ENCODE data around the gene SELENOW.

Gene SELENOW

DNA sequence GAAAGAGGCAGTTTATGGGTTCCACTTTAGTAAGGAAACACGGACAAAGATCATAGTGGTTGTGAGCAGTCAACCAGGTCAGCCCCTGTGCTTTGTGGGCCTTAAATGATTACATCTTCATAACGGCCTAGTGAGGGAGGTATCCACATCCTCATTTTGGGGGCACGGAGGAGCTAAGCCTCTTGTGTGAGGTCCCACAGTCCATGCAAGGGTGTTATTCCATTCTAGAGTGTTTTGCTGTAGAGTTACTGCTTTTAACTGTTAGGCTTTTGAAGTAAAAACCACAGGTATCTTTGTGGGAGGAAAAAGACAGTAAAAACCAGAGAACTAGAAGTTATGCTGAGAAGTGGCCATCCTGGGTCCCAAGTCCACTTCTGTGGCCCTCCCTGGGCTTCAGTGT, 29.2 kb upstream of the SELENOW start:
- Histone ChIP-seq H3K4me3 (ENCODE audit: low read length) (no peak overlapping the region), H3K9me3 (ENCODE audit: control insufficient read depth, low read length) (no peaks in the 10 kb centered on the region), H3K36me3 (ENCODE audit: control insufficient read depth, insufficient read depth, low read length) (peaks cover 10% of the 10 kb centered on the region), H3K27me3 (ENCODE audit: control insufficient read depth, insufficient read depth, low read length) (no peaks in the 10 kb centered on the region), H3K4me1 (ENCODE audit: control insufficient read depth, insufficient read depth, low read length) (peaks cover 6% of the 10 kb centered on the region), H3K9ac (ENCODE audit: low read length) (no peak overlapping the region)

DNA sequence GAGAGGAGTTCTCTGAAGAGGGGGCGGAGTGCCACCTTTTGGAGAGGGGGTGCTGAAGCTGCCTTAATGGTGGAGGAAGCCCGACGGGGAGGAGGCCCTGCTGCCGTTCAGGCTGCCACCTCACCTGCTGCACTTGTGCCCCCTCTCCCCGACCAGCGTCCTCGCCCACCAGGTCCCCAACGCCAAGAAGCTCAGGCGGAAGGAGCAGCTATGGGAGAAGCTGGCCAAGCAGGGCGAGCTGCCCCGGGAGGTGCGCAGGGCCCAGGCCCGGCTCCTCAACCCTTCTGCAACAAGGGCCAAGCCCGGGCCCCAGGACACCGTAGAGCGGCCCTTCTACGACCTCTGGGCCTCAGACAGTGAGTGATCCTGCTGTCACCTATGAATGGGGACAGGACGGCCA, 27.8 kb upstream of the SELENOW start:
- Histone ChIP-seq H3K9me3 (ENCODE audit: control insufficient read depth, low read length) (no peaks in the 10 kb centered on the region), H3K4me3 (ENCODE audit: low read length) (no peak overlapping the region), H3K4me1 (ENCODE audit: control insufficient read depth, insufficient read depth, low read length) (peaks cover 4% of the 10 kb centered on the region), H3K27me3 (ENCODE audit: control insufficient read depth, insufficient read depth, low read length) (no peaks in the 10 kb centered on the region), H3K9ac (ENCODE audit: low read length) (no peak overlapping the region), H3K36me3 (ENCODE audit: control insufficient read depth, insufficient read depth, low read length) (peaks cover 10% of the 10 kb centered on the region)

DNA sequence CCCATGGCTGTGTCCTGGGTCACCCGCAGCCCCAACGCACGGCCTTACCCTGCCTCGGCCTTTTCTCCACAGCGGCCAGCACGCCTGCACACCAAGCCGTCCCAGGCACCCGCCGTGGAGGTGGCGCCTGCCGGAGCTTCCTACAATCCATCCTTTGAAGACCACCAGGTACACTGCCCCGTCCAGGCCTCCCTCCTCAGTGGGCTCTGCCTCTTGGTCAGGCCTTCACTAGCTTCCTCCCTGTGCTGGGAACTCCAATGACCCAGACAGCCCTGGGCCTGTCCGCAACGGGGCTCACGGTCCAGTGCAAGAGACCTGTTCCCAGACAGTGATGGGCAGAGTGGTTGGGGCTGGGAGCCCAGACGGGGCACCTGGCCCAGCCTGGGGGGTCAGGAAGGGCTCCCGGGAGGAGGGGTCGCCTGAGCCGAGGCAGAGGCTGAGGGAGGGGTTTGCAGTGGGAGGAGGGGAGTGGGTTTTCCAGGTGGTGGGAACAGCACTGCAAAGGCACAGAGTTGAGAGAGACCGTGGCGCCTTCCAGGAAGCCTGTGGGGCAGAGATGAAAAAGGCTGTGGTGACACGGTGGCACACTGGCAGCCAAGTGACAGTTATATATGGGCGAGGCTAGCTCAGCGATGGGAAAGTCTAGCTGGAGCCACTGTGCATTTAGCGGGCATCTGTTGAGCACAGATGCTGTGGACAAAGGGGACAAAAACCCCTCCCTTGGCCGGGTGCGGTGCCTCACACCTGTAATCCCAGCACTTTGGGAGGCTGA, 25.9 kb upstream of the SELENOW start:
- Histone ChIP-seq H3K36me3 (ENCODE audit: control insufficient read depth, insufficient read depth, low read length) (peaks cover 10% of the 10 kb centered on the region), H3K9me3 (ENCODE audit: control insufficient read depth, low read length) (no peaks in the 10 kb centered on the region), H3K4me3 (ENCODE audit: low read length) (no peak overlapping the region), H3K9ac (ENCODE audit: low read length) (no peak overlapping the region), H3K4me1 (ENCODE audit: control insufficient read depth, insufficient read depth, low read length) (peaks cover 8% of the 10 kb centered on the region), H3K27me3 (ENCODE audit: control insufficient read depth, insufficient read depth, low read length) (no peaks in the 10 kb centered on the region)

- Histone ChIP-seq H3K36me3 (ENCODE audit: control insufficient read depth, insufficient read depth, low read length) (peaks cover 10% of the 10 kb centered on the region), H3K4me3 (ENCODE audit: low read length) (no peak overlapping the region), H3K27me3 (ENCODE audit: control insufficient read depth, insufficient read depth, low read length) (no peaks in the 10 kb centered on the region), H3K9me3 (ENCODE audit: control insufficient read depth, low read length) (no peaks in the 10 kb centered on the region), H3K9ac (ENCODE audit: low read length) (no peak overlapping the region), H3K4me1 (ENCODE audit: control insufficient read depth, insufficient read depth, low read length) (peaks cover 10% of the 10 kb centered on the region)
Observed at GRCh38 chr19:47754206-47755064, 24.1 kb upstream of the SELENOW start.

DNA sequence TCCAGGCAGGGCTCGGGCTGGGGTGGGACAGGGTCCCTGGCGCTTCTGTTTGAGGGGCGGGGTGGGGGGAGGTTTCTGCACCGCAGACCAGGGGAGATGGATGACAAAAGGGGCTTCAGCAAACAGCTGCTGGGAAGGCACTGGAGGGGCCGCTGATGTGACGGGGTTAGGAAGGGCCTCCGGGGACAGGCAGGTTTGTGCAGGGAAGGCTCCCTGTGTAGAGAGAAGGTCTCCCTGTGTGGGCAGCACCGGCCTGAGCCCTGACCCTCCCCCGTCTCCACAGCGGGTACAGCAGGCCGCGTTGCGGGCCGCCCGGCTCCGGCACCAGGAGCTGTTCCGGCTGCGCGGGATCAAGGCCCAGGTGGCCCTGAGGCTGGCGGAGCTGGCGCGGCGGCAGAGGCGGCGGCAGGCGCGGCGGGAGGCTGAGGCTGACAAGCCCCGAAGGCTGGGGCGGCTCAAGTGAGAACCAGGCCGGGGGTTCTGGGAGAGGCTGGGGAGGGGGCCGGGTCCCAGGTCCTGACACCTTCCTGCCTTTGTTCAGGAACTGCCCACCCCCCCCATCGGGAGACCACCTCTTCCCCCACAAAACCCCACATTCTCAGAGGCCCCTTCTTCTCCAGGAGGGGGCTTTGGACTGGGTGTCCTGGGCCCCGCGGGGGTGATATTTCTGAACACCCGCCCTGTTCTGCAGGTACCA, 23.3 kb upstream of the SELENOW start:
- H3K9me3 ChIP-seq (ENCODE audit: control insufficient read depth, low read length): no peaks in the 10 kb centered on the region
- H3K36me3 ChIP-seq (ENCODE audit: control insufficient read depth, insufficient read depth, low read length): peaks cover 10% of the 10 kb centered on the region
- H3K27me3 ChIP-seq (ENCODE audit: control insufficient read depth, insufficient read depth, low read length): no peaks in the 10 kb centered on the region
- peaks cover 10% of the 10 kb centered on the region for H3K4me1 ChIP-seq (ENCODE audit: control insufficient read depth, insufficient read depth, low read length)
- no peak overlapping the region for H3K4me3 ChIP-seq (ENCODE audit: low read length)
- H3K9ac ChIP-seq (ENCODE audit: low read length): no peak overlapping the region

- peaks cover 10% of the 10 kb centered on the region for H3K36me3 ChIP-seq (ENCODE audit: control insufficient read depth, insufficient read depth, low read length)
Observed at GRCh38 chr19:47755762-47756626, 22.5 kb upstream of the SELENOW start.

GRCh38 chr19:47756627-47756929, 21.9 kb upstream of the SELENOW start:
- no peaks in the 10 kb centered on the region for H3K27me3 ChIP-seq (ENCODE audit: control insufficient read depth, insufficient read depth, low read length)
- no peak overlapping the region for H3K4me3 ChIP-seq (ENCODE audit: low read length)
- H3K4me1 ChIP-seq (ENCODE audit: control insufficient read depth, insufficient read depth, low read length): peaks cover 10% of the 10 kb centered on the region
- no peak overlapping the region for H3K9ac ChIP-seq (ENCODE audit: low read length)
- H3K9me3 ChIP-seq (ENCODE audit: control insufficient read depth, low read length): no peaks in the 10 kb centered on the region
- peaks cover 6% of the 10 kb centered on the region for H3K36me3 ChIP-seq (ENCODE audit: control insufficient read depth, insufficient read depth, low read length)

More at GRCh38 chr19:47755762-47756626, 22.5 kb upstream of the SELENOW start:
- H3K27me3 ChIP-seq (ENCODE audit: control insufficient read depth, insufficient read depth, low read length): no peaks in the 10 kb centered on the region
- H3K4me3 ChIP-seq (ENCODE audit: low read length): no peak overlapping the region
- no peak overlapping the region for H3K9ac ChIP-seq (ENCODE audit: low read length)
- no peaks in the 10 kb centered on the region for H3K9me3 ChIP-seq (ENCODE audit: control insufficient read depth, low read length)
- H3K4me1 ChIP-seq (ENCODE audit: control insufficient read depth, insufficient read depth, low read length): peaks cover 10% of the 10 kb centered on the region

- H3K27me3 ChIP-seq (ENCODE audit: control insufficient read depth, insufficient read depth, low read length): no peaks in the 10 kb centered on the region
- no peak overlapping the region for H3K9ac ChIP-seq (ENCODE audit: low read length)
- peaks cover 10% of the 10 kb centered on the region for H3K4me1 ChIP-seq (ENCODE audit: control insufficient read depth, insufficient read depth, low read length)
- H3K9me3 ChIP-seq (ENCODE audit: control insufficient read depth, low read length): no peaks in the 10 kb centered on the region
- no peak overlapping the region for H3K4me3 ChIP-seq (ENCODE audit: low read length)
- peaks cover 6% of the 10 kb centered on the region for H3K36me3 ChIP-seq (ENCODE audit: control insufficient read depth, insufficient read depth, low read length)
Observed at GRCh38 chr19:47756953-47757608, 21.4 kb upstream of the SELENOW start.

GRCh38 chr19:47757617-47758442, 20.7 kb upstream of the SELENOW start:
- Histone ChIP-seq H3K4me1 (ENCODE audit: control insufficient read depth, insufficient read depth, low read length) (peaks cover 10% of the 10 kb centered on the region), H3K9me3 (ENCODE audit: control insufficient read depth, low read length) (no peaks in the 10 kb centered on the region), H3K9ac (ENCODE audit: low read length) (no peak overlapping the region), H3K36me3 (ENCODE audit: control insufficient read depth, insufficient read depth, low read length) (peaks cover under 1% of the 10 kb centered on the region), H3K27me3 (ENCODE audit: control insufficient read depth, insufficient read depth, low read length) (no peaks in the 10 kb centered on the region), H3K4me3 (ENCODE audit: low read length) (no peak overlapping the region)

DNA sequence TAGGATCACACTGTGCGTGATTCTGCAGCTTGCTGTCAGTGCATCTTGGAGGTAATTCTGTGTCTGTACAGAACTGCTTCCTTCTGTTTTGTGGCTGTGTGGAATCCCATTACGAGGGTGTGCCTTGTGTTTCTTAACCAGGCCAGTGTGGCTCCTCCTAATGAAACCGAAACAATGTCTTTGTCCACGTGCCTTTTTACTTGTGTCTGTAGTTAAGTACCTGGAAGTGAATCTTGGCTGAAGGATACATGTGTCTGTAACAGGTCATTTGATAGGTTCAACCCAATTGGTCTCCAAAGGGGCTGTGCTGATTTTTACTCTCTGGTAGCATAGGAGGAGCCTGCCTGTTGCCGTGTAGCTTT, 20.1 kb upstream of the SELENOW start:
- Histone ChIP-seq H3K9ac (ENCODE audit: low read length) (no peak overlapping the region), H3K9me3 (ENCODE audit: control insufficient read depth, low read length) (no peaks in the 10 kb centered on the region), H3K27me3 (ENCODE audit: control insufficient read depth, insufficient read depth, low read length) (no peaks in the 10 kb centered on the region), H3K36me3 (ENCODE audit: control insufficient read depth, insufficient read depth, low read length) (no peaks in the 10 kb centered on the region), H3K4me1 (ENCODE audit: control insufficient read depth, insufficient read depth, low read length) (peaks cover 10% of the 10 kb centered on the region), H3K4me3 (ENCODE audit: low read length) (no peak overlapping the region)

All from mucosa of stomach (tissue), 1 donor.